ENCODE results near the gene SLC12A7.

SLC12A7 gene

GRCh38 chr5:1045960-1046560 lies 65.8 kb downstream of the SLC12A7 start:
- no peak for DNase-seq

GRCh38 chr5:1044117-1044516 lies 67.7 kb downstream of the SLC12A7 start:
- no peak for DNase-seq

- no peak for DNase-seq
These were observed 68.5 kb downstream of the SLC12A7 start for GRCh38 chr5:1043327-1043726.

- DNase-seq: no peak
These were observed 69.2 kb downstream of the SLC12A7 start for GRCh38 chr5:1042626-1043025.

- DNase-seq: no peak
These were observed 70.4 kb downstream of the SLC12A7 start for GRCh38 chr5:1041225-1042143.

- DNase-seq: no peak
These were observed 71.3 kb downstream of the SLC12A7 start for GRCh38 chr5:1040571-1040970.

DNA sequence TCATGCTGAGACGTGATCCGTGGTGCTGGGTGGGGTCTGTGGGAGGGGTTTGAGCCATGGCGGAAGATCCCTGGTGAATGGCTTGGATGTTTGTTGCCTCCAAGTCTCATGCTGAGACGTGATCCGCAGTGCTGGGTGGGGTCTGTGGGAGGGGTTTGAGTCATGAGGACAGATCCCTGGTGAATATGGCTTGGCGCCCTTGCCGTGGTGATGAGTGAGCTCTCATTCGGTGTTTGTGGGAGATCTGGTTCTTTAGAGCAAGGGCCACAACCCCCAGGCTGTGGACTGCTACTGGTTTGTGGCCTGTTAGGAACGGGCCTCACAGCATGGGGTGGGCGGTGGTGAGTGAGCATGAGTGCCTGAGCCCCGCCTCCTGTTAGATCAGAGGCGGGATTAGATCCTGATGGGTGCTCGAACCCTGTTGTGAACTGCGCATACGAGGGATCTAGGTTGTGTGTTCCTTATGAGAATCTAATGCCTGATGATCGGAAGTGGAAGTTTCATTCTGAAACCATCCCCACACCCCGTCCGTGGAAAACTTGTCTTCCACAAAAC lies 72.1 kb downstream of the SLC12A7 start:
- DNase-seq: no peak

DNA sequence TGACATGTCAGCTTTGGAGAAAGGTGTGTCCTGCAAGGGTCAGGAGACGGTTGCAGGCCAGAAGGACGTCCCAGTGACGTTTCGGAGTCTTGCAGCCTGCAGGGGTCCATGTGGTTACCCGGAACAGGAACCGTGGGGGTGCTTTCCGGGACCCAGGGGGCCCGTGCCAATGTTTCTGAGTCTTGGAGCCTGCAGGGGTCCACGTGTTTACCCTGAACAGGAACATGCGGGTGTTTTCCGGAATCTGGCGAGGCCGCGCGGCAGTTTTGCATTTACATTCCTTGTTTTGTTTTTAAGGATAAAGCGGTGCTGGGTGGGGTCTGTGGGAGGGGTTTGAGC lies 72.7 kb downstream of the SLC12A7 start:
- DNase-seq: no peak

DNA sequence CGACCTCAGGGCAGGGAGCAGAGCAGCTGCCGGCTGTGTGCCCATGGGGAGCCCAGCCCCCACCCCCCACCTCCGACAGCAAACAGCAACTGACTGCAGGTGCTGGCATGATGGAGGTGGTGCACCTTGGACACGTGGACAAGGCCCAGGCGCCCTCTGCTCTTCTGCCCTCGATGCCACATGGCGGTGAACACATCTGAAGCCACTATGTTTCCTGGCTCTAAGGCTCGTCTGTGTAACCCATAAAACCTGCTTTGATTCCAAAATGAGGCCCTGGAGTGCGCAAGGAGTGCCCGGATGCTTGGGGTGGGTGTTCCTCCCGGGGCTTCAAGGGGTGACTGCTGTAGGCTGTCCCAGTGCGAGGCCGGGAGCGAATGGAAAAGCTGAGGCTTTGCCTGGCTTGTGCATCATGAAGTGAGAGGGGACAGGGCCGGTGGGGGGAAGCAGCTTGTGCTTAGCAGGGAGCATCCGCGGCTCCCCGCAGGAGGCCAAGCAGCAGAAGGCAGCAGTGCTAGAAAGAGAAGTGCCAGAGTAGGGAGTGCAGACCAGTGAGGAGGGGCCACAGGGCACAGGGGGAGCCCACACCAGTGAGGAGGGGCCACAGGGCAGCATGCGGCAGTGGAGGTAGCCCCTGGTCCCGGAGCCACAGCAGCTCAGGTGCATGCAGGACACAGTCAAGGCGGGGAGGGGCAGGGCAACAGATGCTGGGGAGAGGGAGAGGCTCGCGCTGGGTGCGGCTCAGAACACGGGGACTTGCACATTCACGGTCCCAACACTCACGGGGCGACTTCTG lies 73.2 kb downstream of the SLC12A7 start:
- DNase-seq: no peak

- no peak for DNase-seq
These were observed 74.0 kb downstream of the SLC12A7 start for GRCh38 chr5:1037671-1038416.

- no peak for DNase-seq
These were observed 74.7 kb downstream of the SLC12A7 start for GRCh38 chr5:1037123-1037670.

DNA sequence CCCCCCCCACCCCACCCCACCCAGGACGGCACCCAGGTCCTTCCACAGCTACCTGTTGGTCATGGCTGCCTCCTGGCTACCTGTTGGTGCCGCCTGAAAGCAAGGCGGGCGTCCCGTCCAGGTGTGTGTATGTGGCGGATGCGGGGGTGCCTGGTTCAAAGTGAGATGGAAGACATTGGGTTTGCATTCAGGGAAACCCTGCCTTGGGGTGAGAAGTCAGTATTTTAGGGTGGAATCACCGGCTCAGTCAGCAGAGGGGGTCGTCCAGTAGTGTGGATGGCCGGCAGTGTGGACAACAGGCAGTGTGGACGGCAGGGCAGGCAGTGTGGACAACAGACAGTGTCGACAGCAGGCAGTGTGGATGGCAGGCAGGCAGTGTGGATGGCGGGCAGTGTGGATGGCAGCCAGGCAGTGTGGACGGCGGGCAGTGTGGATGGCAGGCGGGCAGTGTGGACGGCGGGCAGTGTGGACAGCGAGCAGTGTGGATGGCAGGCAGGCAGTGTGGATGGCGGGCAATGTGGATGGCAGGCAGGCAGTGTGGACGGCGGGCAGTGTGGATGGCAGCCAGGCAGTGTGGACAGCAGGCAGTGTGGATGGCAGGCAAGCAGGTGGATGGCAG lies 75.2 kb downstream of the SLC12A7 start:
- no peak for DNase-seq

GRCh38 chr5:1035421-1036405 lies 76.2 kb downstream of the SLC12A7 start:
- no peak for DNase-seq

DNA sequence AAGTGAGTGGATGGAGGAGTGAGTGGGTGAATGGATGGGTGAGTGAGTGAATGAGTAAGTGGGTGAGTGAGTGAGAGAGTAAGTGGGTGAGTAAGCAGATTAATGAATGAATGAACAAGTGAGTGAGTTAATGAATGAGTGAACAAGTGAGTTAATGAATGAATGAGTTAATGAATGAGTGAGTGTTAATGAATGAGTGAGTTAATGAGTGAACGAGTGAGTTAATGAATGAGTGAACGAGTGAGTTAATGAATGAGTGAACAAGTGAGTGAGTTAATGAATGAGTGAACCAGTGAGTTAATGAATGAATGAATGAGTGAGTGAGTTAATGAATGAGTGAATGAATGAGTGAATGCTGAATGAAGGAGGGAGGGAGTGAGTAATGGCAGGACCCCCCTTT lies 76.9 kb downstream of the SLC12A7 start:
- no peak for DNase-seq

- DNase-seq: no peak
These were observed 77.4 kb downstream of the SLC12A7 start for GRCh38 chr5:1034421-1034905.

DNA sequence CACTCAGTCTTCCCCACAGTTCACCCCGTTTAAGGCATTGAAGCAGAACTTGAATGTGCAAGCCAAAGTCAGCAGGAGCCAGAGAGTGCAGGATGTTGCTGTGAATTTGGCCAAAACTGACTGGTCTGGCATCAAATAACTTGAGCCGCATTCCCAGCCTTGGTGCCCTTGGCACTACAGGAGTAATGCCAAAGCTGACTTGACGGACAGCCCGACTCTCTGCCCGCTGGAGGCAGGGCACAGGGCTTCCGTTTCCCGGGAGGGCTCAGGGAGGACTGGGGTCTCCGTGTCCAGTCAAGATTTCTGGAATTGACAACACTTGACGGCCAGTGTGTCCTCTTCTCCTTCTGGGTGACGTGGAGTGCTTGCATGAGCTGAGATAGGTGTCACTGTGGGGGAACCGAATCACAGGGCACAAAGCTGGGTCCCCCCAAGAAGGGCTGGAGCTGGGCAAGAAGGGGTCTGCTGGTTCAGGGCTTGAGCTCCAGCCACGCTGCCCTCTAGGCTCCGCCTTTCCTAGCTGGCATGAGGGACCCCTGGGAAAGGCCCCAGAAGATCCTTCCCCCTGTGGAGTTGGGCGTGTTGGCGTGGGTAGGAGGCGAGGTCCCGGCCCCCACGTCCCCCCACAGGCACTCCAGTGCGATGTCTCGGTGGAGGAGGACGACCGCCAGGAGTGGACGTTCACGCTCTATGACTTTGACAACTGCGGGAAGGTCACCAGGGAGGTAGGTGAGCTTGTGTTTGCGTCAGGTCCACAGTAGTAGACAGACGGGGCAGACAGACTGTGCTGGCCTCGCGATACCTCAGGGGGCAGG lies 78.0 kb downstream of the SLC12A7 start:
- DNase-seq: no peak

DNA sequence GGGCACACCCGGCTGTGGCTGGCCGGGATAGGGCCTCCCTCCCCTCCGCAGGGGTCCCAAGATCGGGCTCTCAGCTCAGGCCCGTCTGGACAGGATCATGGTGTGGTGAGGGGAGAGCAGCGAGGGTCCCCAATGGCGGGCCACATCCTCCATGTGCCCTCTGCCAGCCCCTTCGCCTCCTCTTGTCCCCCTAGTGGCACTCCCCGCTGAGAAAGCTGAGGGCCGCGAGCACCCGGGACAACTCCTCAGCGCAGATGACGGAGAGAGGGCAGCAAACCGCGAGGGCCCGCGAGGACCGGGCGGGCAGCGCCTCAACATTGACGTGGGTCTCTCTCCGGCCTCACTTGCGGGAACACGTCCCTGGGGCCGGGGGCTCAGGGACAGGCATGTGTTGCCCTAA lies 78.7 kb downstream of the SLC12A7 start:
- no peak for DNase-seq

DNA sequence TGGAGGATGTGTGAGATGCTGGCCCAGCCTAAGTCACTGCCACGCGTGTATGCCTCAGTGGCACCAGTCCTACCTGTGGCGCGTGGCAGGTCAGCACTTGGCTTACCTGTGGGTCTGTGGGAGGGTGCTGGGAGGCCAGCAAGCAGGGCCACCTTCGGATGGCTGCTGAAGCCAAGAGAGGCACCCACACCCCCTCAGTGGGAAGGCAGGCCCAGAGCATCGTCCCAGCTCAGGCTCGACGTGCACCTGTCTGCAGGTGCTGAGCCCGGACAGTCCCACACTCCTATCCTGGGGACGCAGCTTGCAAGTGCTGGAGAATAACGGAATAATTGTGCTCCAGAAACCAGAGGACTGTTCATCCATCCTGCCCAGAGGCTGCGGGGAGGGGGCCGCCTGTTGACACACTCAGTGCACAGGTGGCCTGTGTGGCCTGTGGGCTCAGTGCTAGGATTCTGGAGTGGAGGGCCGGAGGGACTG lies 79.3 kb downstream of the SLC12A7 start:
- DNase-seq: no peak

- DNase-seq: no peak
These were observed 79.9 kb downstream of the SLC12A7 start for GRCh38 chr5:1032011-1032410.
